HG02981 (cell line): Measurements from ENCODE around the gene HTR2A.

ENCODE experiments used
- ATAC-seq: cut with Tn5 transposase; IDR thresholded peaks from one replicate; pipeline ENCODE4 v1.9.1; 2021; ENCODE audit warnings: mild to moderate bottlenecking, moderate library complexity; ENCODE audit not compliant: unreplicated experiment

The HTR2A gene

DNA sequence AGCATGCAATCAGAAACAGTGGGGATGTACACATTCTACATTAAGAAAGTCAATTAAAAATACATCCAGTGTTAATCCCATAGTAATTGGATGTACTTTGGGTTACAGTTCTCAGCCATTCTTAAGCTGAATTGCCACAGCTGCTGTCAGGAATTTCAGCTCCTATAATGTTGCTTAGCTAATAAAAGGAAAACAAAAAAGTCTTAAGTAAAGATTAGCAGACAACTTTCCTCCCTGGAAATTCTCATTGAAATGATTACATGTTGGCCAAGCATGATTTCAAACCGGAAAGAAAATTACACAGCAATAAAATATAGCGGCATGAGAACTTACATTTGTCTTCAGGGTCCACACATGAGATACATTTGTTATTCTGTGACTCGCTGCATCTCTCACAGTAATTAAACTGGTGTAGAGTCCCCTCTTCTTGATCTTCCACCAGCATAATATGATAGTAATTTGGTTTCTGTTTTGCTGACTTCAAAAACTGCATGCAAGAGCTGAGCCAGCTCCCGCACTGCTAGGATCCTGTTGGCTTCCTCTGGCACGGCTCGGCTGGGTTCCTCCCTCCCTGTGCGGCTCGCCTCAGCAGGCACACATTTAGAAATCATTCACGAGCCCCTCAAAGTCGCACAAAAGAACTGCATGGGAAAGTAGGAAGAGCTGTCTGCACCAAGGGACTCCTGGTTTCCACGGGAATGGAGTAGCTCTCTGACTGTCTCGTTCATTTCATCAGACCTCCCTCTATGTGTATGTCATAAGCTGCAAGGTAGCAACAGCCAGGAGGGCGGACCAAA is at the start of gene HTR2A:
Gene HTR2A, minus strand, starts transcription at position 713 of the 797 bp plus-strand sequence. CDS start 1,147 bp downstream, outside the sequence.
- ATAC-seq: no peak

DNA sequence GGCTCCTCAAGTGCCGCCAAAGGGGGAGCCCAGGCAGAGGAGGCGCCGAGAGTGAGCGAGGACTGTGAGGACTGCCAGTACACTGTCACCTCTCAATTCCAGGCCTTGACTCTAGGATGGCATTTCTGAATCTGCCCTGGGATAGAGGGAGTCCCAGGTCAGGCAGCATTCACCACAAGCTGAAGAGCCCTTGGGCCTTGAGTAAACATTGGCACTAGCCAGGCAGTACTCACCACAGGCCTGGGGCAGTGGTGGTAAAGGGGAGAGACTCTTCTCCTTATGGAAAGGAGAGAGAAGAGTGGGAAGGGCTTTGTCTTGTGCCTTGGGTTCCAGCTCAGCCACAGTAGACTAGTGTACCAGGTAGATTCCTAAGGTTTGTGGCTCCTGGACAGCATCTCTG is 39.7 kb upstream of the HTR2A start:
- ATAC-seq: no peak

DNA sequence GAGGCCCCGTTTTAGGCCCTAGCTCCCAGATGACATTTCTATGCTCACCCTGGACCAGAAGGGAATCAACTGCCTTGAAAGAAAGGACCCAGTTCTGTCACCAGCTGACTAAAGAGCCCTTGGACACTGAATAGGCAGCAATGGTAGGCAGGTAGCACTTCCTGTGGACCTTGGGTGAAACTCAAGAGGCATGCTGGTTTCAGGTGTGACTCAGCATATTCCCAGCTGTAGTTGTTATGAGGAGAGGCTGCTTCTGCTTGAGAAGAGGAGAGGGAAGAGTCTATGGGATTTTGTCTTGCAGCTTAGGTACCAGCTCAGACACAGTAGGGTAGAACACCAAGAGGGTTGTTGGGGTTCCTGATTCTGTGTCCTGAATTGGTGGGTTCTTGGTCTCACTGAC is 37.9 kb upstream of the HTR2A start:
- no peak for ATAC-seq

DNA sequence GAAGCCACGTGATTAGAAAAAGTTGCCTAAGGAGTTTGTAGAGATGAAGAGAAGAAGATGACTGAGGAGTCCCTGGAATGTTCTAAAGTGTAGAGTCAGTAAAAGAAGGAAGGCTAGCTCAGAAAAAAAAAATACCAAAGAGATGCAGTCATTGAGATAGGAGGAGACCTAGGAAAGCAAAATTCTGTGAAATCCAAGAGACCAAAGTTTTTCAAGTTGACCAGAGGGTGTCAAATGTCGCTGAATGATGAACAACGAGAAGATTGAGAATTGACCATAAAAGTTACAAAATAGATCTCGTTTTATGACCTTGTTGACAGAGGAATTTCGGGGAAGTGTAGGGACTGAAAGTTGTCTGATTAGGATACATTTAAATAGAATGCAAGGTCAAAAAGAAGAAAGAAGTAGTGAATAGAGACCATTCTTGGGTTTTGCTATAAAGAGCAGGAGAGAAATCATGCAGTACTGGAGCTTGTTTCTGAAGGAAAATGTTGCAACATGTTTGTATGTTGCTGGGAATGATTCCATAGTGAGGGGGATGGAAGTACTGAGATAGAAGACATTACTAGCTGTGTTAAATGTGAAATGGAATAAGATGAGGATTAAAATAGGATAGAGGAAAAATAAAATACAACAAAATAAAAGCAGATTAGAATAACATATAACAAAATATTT is 30.2 kb upstream of the HTR2A start:
- ATAC-seq: no peak

DNA sequence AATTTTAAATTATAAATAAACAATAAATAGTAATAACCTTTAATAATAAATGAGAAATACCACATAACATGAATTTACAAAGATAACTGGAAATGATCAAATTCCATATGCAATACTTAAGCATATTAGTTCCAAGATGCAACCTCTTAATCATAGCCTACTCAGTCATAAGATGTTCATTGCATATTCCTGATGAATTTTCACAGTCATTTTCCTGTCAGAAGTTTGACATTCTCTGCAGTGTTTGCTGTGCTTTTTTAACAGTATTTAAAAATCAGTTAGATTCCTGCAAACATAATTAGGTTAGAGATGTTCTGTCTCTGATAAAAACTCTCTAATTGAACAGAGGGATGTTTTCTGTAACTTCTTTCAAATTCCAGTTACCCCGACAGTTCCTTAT is 28.6 kb upstream of the HTR2A start:
- ATAC-seq: no peak

DNA sequence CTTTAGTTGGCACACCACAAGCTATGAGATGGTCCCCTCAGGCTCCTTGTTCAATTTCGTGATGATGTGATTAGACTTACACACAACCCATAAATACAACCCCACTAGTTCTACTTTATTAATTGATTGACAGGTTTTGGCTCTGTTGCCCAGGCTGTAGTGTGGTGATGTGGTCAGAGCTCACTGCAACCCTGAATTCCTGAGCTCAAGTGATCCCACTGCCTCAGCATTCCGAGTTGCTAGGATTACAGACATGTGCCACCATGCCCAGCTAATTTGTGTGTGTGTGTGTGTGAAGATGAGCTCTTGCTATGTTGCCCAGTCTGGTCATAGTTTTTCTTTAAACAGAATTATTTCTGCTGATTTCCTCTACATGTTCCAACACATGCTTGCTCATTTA is 17.5 kb upstream of the HTR2A start:
- ATAC-seq: no peak

DNA sequence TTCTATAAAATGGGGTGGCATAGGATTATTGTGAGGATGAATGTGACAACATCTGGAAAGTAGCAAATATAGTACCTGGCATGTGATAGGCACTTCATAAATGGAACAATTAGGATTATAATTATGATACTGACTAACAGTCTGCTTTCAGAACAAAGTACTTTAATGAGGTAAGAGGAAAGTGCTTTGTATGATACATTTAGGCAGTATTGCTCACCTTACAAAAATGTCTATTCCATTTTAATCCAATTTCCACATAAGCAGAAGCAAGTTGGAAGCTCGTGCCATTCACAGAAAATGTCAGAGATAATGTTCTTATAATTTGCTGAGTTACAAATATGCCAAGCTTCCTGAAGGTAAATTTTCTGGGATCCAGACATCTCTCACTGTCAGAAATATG is 16.9 kb upstream of the HTR2A start:
- ATAC-seq: no peak

DNA sequence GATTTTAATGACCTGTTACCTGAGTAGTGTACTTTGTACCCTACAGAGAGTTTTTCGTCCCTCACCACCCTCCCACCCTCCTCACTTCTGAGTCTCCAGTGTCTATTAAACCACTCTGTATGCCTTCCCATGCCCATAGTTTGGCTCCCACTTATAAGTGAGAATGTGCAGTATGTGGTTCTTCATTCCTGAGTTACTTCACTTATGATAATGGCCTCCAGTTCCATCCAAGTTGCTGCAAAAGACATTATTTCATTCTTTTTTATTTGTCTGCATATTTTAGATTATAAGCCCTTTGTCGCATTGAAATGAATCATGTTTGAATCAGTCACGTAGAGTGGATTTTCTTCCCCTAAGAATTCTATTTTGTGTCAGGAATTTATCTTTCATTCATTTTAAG is 12.2 kb upstream of the HTR2A start:
- no peak for ATAC-seq

DNA sequence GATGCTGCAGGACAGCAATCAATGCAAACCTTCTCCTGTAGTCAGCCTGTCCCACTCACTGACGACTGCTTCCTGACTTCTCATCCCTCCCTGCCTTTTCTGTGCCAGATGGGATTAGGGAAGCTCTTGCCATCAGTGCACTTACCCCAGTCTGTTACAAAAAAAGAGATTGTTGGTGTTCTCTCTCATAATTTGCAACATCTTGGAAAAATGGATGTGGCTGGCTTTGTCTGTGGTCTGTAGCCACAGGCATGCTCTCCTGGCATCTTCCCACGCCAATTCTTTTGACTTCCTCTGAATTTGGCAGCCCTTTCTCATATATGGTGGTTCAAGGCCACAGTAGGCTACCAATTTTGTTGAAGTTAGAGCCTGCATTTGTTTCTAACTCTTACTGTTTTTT is 11.6 kb upstream of the HTR2A start:
- no peak for ATAC-seq

DNA sequence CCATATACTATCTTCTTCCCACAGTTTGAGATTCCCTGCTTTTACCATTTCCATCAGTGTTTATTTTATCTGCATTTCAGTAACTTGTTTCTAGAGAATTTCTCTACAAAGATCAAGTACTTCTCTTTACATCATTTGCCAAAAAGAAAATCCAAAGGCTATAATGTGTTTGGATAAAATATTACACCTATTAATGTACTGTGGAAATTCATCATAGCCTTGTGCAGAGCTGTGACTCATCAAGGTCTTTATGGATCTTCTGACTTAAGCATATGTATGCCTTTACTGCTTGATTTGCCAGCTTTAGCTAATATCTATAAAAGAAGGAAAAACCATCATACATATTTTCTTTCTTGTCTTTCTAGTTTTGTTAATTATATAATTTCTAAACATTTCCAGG is 9.6 kb upstream of the HTR2A start:
- no peak for ATAC-seq

DNA sequence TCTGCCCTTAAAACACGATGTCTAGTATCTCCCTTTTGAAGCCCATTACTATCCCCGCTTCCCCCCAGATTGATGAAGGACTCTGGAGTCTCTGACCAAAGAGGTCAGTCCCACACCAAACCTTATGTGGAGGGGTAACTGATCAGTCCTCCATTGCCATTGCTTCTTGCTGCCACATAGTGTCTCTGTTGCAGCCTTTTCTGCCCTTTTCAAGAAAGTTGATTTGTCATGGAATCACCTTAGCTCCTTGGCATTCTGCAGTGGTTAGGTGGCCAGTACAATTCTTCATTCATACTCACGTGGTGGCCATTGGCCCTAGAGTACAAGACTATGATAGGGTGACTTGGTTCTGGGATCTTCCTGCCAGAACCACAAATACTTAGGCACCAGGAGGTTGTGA is 8.4 kb upstream of the HTR2A start:
- ATAC-seq: peak; percentile 48

DNA sequence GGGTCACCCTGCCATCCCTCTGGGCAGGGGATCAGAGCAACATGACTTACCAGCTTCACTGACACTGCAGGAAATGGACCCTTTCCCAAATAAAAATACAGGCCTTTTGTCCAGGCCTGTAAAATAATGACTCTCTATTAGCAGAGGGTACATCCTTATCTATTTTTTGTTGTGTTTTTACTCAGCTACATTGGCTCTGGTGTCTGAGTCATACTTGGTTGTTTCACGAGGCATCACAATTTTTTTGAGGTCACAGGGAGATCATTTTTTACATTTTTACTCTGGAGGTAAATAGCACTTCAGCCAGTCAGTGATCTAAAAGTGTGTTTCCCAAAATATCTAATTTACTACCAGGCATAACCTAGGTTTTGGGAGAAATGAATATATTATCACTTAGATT is 6.9 kb upstream of the HTR2A start:
- ATAC-seq: no peak

DNA sequence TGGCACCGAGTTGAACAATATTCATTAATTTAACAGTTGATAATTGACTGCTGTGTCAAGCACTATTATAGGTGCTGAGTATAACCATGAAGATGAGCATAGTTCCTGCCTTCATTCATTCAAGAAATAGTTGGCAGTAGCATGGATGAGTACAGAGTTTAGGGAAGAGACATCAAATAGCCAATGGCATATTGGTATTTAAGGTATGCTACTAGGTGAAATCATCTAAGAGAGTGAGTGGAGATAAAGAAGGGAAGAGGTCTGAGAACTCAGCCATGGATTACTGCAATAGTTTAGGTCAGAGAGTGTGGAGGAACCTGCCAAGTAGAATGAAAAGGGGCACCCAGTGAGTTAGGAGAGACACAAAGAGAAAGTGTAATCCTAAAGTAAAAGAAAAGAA is 4.9 kb upstream of the HTR2A start:
- ATAC-seq: no peak

DNA sequence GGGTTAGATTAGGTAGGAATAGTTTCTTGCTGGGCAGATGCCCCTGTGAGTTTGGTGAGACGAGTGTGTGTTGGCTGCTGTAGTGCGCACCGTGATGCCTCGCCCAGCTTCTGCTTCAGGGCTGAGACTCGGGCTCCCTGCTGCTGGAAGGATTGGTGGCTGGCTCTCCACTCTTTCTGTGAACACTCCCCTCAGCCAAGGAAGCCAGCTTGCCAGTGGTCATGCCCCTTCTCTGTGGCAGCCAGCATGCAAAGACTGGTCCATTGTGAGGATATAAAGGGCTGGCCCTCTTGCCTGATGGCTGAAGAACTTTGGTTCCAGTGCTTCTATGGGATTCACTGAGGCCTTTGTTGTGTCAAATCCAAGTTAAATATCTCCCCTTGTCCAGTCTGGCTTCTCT is 2.9 kb upstream of the HTR2A start:
- no peak for ATAC-seq

DNA sequence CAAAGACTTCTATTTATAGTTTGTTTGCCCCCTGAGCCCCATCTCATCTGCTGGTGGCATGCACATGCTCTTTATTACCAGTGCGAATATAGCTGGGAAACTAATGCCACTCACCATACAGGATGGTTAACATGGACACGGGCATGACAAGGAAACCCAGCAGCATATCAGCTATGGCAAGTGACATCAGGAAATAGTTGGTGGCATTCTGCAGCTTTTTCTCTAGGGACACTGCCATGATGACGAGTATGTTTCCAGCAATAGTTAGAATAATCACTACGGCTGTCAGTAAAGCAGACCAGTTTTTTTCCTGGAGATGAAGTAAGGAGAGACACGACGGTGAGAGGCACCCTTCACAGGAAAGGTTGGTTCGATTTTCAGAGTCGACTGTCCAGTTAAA is 1.5 kb downstream of the HTR2A start:
- ATAC-seq: no peak

DNA sequence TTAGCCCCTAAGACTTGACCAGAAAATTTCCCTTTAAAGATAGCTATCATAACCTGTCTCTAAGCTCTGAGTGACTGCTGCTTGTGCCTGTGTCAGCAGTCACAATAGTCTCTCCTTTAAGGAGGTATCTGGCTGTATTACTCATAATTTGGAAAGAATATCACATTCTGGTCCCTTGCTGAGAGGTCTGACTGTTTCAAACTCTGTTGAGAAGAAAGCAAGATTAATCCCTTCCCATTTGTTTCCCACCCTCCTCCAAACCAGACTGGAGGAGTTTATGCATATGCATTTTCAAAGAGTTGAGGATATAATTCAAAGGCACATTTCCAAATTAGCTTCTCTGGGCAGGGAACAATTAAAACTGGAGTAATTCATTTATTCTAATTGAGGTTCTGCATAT is 2.3 kb downstream of the HTR2A start:
- ATAC-seq: no peak

DNA sequence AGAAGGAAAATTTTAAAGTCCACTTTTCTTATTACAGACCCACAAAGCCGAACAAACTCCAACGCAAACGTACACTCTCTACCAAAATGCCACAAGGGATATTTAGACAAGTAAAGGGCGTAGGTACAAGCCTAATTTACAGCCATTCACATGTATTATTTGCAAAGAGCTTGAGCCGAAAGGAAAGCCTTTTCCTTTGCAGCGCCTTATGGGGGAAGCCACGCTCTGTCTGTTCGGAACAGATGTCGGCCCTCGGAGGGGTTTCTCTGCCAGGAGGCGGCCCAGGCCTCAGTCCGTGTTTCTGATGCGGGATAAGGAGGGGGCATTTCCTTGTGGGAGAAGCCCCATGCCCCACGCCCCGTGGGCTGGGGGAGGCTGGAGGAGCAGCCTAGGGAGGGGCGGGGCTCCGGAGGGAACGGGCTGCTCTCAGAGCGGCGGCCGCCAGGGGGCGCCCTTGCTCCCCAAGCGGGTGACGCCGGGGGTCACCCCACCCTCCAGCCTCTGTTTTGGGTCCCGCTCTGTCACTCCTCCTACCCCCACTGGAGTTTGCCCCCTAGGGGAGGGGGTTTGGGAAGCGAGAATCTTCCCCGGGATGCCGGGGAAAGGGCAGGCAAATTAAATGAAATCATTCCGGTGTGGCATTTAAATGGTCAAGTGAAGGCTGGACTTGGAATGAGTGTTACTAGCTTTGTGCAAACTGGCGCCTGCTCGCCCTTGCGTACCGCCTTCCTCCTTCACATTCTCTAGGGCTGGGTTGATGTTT is 2.9 kb downstream of the HTR2A start:
- ATAC-seq: peak; percentile 88

DNA sequence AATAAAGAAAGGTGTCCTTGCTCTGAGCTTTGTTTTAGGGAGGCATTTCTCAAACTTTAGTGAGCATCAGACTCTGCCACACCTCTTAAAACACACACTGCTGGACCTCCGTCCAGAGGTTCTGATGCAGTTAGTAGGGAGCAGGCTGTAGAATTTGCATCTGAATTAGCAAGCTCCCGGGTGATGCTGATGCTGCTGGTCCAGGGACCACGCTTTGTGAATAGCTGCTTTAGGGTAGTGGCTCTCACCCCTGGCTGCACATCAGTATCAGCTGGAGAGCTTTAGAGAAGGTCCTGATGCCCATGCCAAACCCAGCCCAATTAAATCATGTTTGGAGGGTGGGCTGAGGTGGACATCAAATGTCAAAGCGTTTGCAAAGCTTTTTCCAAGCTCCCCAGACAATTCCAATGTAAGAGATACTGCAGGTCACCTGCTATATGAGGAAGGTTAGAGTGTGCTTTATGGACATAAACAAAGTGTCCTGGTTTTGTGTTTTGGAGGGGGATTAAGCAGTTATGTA is 3.6 kb downstream of the HTR2A start:
- no peak for ATAC-seq

DNA sequence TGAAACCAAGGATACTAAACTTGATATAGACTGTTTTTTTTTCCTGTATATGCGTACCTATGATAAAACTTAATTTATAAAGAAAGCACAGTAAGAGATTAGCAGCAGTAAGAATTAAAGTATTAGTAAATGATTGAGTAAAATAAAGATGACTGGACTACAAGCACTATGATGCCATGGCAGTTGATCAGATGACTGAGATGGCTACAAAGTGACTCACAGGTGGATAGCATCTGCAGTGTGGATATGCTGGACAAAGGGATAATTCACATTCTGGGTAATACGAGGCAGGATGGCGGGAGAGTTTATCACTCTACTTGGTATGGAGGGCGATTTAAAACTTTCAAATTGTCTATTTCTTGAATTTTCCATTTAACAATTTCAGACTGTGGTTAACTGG is 11.8 kb downstream of the HTR2A start:
- ATAC-seq: no peak

DNA sequence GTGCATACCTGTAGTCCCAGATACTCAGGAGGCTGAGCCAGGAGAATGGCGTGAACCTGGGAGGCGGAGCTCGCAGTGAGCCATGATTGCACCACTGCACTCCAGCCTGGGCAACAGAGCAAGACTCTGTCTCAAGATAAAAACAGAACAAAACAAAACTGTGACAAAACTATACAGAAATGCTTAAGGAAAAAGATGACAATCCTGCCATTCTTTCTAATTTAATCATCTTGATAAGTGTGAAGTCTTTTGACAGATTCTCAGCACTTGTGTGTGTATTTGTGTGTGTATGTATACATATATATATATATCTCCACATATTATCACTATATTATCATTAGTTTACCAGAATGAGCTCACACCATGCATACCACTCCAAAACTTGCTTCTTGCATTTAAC is 12.3 kb downstream of the HTR2A start:
- no peak for ATAC-seq

DNA sequence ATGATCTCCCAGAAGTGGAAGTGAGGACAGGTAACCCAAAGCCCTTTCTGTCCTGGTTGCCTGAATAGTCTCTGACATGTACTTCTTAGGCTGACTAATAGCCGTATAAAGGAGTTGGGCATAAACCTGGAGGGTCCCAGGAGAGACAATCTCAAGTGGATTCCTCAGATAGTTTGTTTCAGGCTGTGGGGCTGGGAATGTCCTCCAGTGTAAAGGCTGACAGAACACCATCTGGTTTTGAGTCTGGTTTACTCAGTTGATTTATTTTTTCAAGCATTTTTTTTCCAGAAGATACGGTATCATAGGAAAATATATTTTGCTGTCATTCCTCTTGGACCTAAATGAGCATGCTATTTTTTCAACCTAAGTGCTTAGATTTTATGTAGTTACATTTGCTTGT is 15.2 kb downstream of the HTR2A start:
- no peak for ATAC-seq

DNA sequence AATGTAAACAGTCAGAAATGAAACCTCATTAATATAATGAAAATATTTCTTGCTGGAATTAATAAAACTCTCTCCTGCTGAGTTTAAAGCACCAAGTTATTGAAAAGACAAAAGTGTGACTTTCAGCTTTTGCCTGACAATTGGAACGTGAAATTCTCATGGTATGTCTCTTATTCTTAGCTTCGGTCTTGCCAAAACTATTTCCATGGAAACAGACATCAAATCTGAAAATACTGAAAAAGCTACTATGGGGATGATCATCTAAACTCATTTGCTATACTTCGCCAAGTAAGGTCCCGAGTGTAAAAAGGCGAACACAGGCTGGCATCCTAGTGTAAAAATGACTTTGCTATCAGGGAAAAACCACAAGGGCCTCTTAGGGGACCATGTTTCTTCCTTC is 22.8 kb downstream of the HTR2A start:
- no peak for ATAC-seq
